ENCODE results near the gene GCC1.
A peak's percentile ranks its signal among the peaks of the same experiment; 100 is the strongest.

GCC1 gene

GRCh38 chr7:127585044-127585953 lies at the start of gene GCC1:
GCC1 (minus strand) TSS chr7:127585596; CDS start chr7:127585182, 414 bp downstream.
- DNase-seq (ENCODE audit: low read depth): peak; percentile 63

GRCh38 chr7:127632276-127632910 lies 47.0 kb upstream of the GCC1 start:
- DNase-seq (ENCODE audit: low read depth): peak; percentile 51

- DNase-seq (ENCODE audit: low read depth): no peak
Measured at GRCh38 chr7:127629268-127629854, 44.0 kb upstream of the GCC1 start.

- no peak for DNase-seq (ENCODE audit: low read depth)
Measured at GRCh38 chr7:127628445-127628844, 43.0 kb upstream of the GCC1 start.

- no peak for DNase-seq (ENCODE audit: low read depth)
Measured at GRCh38 chr7:127625331-127625730, 39.9 kb upstream of the GCC1 start.

GRCh38 chr7:127620406-127621233 lies 35.2 kb upstream of the GCC1 start:
- no peak for DNase-seq (ENCODE audit: low read depth)

GRCh38 chr7:127619681-127620405 lies 34.4 kb upstream of the GCC1 start:
- DNase-seq (ENCODE audit: low read depth): no peak

- DNase-seq (ENCODE audit: low read depth): no peak
Measured at GRCh38 chr7:127618775-127619174, 33.4 kb upstream of the GCC1 start.

- DNase-seq (ENCODE audit: low read depth): no peak
Measured at GRCh38 chr7:127618042-127618441, 32.6 kb upstream of the GCC1 start, which contains the start of gene PAX4. PAX4 (minus strand) TSS chr7:127618142; CDS start chr7:127615928, 2,214 bp downstream.

GRCh38 chr7:127616724-127617123 lies 31.3 kb upstream of the GCC1 start:
- no peak for DNase-seq (ENCODE audit: low read depth)

- DNase-seq (ENCODE audit: low read depth): no peak
Measured at GRCh38 chr7:127612263-127612662, 26.9 kb upstream of the GCC1 start.

- no peak for DNase-seq (ENCODE audit: low read depth)
Measured at GRCh38 chr7:127609297-127609696, 23.9 kb upstream of the GCC1 start.

- DNase-seq (ENCODE audit: low read depth): no peak
Measured at GRCh38 chr7:127608446-127608845, 23.1 kb upstream of the GCC1 start.

GRCh38 chr7:127600885-127601284 lies 15.5 kb upstream of the GCC1 start:
- no peak for DNase-seq (ENCODE audit: low read depth)

- DNase-seq (ENCODE audit: low read depth): no peak
Measured at GRCh38 chr7:127598318-127598717, 12.9 kb upstream of the GCC1 start.

GRCh38 chr7:127595737-127596136 lies 10.3 kb upstream of the GCC1 start:
- no peak for DNase-seq (ENCODE audit: low read depth)

- DNase-seq (ENCODE audit: low read depth): no peak
Measured at GRCh38 chr7:127594490-127594889, 9.1 kb upstream of the GCC1 start.

GRCh38 chr7:127592550-127592949 lies 7.2 kb upstream of the GCC1 start:
- no peak for DNase-seq (ENCODE audit: low read depth)

GRCh38 chr7:127591591-127591990 lies 6.2 kb upstream of the GCC1 start:
- DNase-seq (ENCODE audit: low read depth): no peak

- no peak for DNase-seq (ENCODE audit: low read depth)
Measured at GRCh38 chr7:127591189-127591588, 5.8 kb upstream of the GCC1 start.

- DNase-seq (ENCODE audit: low read depth): no peak
Measured at GRCh38 chr7:127589896-127590295, 4.5 kb upstream of the GCC1 start.
